DOHH2 (cell line): Measurements from ENCODE around the gene ATP6V0D1.

Experiments
- CTCF ChIP-seq: fragments of 200-600 bp; sonication (generic); IDR thresholded peaks from one replicate; pipeline ENCODE4 v1.5.1; 2014; ENCODE audit warnings: antibody characterized with exemption, mild to moderate bottlenecking, low read depth, low read length; ENCODE audit not compliant: poor library complexity, severe bottlenecking
- EZH2phosphoT487 ChIP-seq: fragments of 200-600 bp; sonication (generic); IDR thresholded peaks from 2 replicates; pipeline ENCODE4 v1.6.1; 2017; ENCODE audit warnings: borderline replicate concordance, mild to moderate bottlenecking, antibody characterized with exemption, low read length, moderate library complexity, mixed read lengths

- TF ChIP-seq CTCF (no peak), EZH2phosphoT487 (no peak)
These were observed 90.0 kb downstream of the ATP6V0D1 start for GRCh38 chr16:67390816-67391423.
